ENCODE results near the gene MYO19. TPM values are rescaled to one million over a fixed set of nuclear protein-coding genes. Genes with fewer than 3 reads are reported as not detected.

The MYO19 gene
- total and polyA plus RNA-seq, 8 donors, result 16.4 to 46.4 (median 28.3) TPM

- Histone ChIP-seq H3K9me3 (no peaks in the 10 kb centered on the region), H3K27me3 (no peaks in the 10 kb centered on the region), H3K27ac (no peak overlapping the region), H3K4me3 (no peak overlapping the region), H3K4me1 (peaks cover 0 to 5% (median 0%) of the 10 kb centered on the region in 3 donors), H3K36me3 (peaks cover 0 to 6% (median 0%) of the 10 kb centered on the region in 3 donors)
- DNase-seq, result peak in 1 of 6 donors; percentile 8
- no peak for TF ChIP-seq CTCF (IDR thresholded peaks at IDR 0.05)
- 96 to 97% methylated on average over 2 of the region's 2 CpGs for WGBS, 2 donors
- no peak for FAIRE-seq
- intact Hi-C loops (cut with DNase I), result no loop called here
- no peak for ATAC-seq
Measured at GRCh38 chr17:36532435-36532975, 2.2 kb downstream of the MYO19 start.

- no peaks in the 10 kb centered on the region for H3K9me3 ChIP-seq
- no peaks in the 10 kb centered on the region for H3K4me1 ChIP-seq
- no peak overlapping the region for H3K4me3 ChIP-seq
- H3K27ac ChIP-seq, result no peak overlapping the region
- H3K36me3 ChIP-seq, result peaks cover 5 to 24% (median 6%) of the 10 kb centered on the region in 3 donors
- DNase-seq (no peak), ATAC-seq (no peak), FAIRE-seq (no peak)
- no peaks in the 10 kb centered on the region for H3K27me3 ChIP-seq
- TF ChIP-seq CTCF (IDR thresholded peaks at IDR 0.05), result no peak
- intact Hi-C loops (cut with DNase I), result no loop called here
Measured at GRCh38 chr17:36529121-36529520, 5.5 kb downstream of the MYO19 start.

GRCh38 chr17:36527621-36528250, 6.9 kb downstream of the MYO19 start:
- Histone ChIP-seq H3K9me3 (no peaks in the 10 kb centered on the region), H3K4me3 (no peak overlapping the region), H3K27ac (no peak overlapping the region), H3K4me1 (no peaks in the 10 kb centered on the region), H3K36me3 (peaks cover 5 to 27% (median 7%) of the 10 kb centered on the region in 3 donors), H3K27me3 (no peaks in the 10 kb centered on the region)
- DNase-seq (peak in 1 of 6 donors; percentile 5), FAIRE-seq (no peak), ATAC-seq (no peak)
- 94 to 95% methylated on average over 7 of the region's 7 CpGs for WGBS, 2 donors
- no peak for TF ChIP-seq CTCF (IDR thresholded peaks at IDR 0.05)
- intact Hi-C loops (cut with DNase I), result no loop called here

- no peak for TF ChIP-seq CTCF (IDR thresholded peaks at IDR 0.05)
- Histone ChIP-seq H3K27me3 (no peaks in the 10 kb centered on the region), H3K36me3 (peaks cover 5 to 27% (median 9%) of the 10 kb centered on the region in 3 donors), H3K4me3 (no peak overlapping the region), H3K9me3 (no peaks in the 10 kb centered on the region), H3K27ac (no peak overlapping the region), H3K4me1 (no peaks in the 10 kb centered on the region)
- intact Hi-C loops (cut with DNase I), result no loop called here
- no peak for DNase-seq
- ATAC-seq, result no peak
- no peak for FAIRE-seq
- WGBS, 2 donors, result 88 to 97% methylated on average over 6 of the region's 6 CpGs
Measured at GRCh38 chr17:36525888-36526287, 8.8 kb downstream of the MYO19 start.

GRCh38 chr17:36525113-36525512, 9.6 kb downstream of the MYO19 start:
- DNase-seq (no peak), ATAC-seq (no peak), FAIRE-seq (no peak)
- TF ChIP-seq CTCF (IDR thresholded peaks at IDR 0.05), result no peak
- WGBS, 2 donors, result 84 to 92% methylated on average over 2 of the region's 2 CpGs
- Histone ChIP-seq H3K4me1 (no peaks in the 10 kb centered on the region), H3K4me3 (no peak overlapping the region), H3K27ac (no peak overlapping the region), H3K9me3 (no peaks in the 10 kb centered on the region), H3K27me3 (no peaks in the 10 kb centered on the region), H3K36me3 (peaks cover 5 to 27% (median 9%) of the 10 kb centered on the region in 3 donors)
- intact Hi-C loops (cut with DNase I), result no loop called here

Measured in pancreas (tissue), 10 donors.